Activated CD4-positive, alpha-beta T cell treated with anti-CD3 and anti-CD28 coated beads, Interleukin-2, amount 10 ng/mL, durations not matched to agents 24 days and 14 days (primary cell): ENCODE results near the gene BCAM. TPM values are rescaled to one million over a fixed set of nuclear protein-coding genes. Genes with fewer than 3 reads are reported as not detected.
"Not testable (repeated sequence)": the region's sequence is repeated elsewhere in the genome, so short reads cannot be mapped to it uniquely, and the experiment has no call there.

Source experiments
- DNase-seq: peaks from one replicate; pipeline ENCODE4 v3.0.0; 2022
- H3K27ac Mint-ChIP-seq: one replicate; pipeline ENCODE4 v1.8.0; 2022; ENCODE audit warnings: mild to moderate bottlenecking, mixed read lengths
- H3K27me3 Mint-ChIP-seq: one replicate; pipeline ENCODE4 v1.8.0; 2022; ENCODE audit warnings: mixed read lengths
- H3K36me3 Mint-ChIP-seq: one replicate; pipeline ENCODE4 v1.8.0; 2022; ENCODE audit warnings: low read depth, mild to moderate bottlenecking, mixed read lengths
- H3K4me1 Mint-ChIP-seq: one replicate; pipeline ENCODE4 v1.8.0; 2021; ENCODE audit warnings: mixed read lengths
- H3K4me3 Mint-ChIP-seq: one replicate; pipeline ENCODE4 v1.8.0; 2022; ENCODE audit warnings: mild to moderate bottlenecking, moderate library complexity, mixed read lengths
- H3K9me3 Mint-ChIP-seq: one replicate; pipeline ENCODE4 v1.8.0; 2021; ENCODE audit warnings: mixed read lengths
- intact Hi-C: fragments of 100-400 bp; cut with micrococcal nuclease; formaldehyde crosslinking; loops from one replicate; pipeline ENCODE4 v1.15.1; 2023
- total RNA-seq: library from RNA; stranded (reverse); gene quantifications from 2 replicates; pipeline ENCODE4 v1.2.3, GENCODE V29; 2022

BCAM gene
- total RNA-seq, 1 donor from 2014 or later = not detected

GRCh38 chr19:44781694-44782093 is 27.2 kb upstream of the BCAM start:
- H3K36me3 Mint-ChIP-seq, intact Hi-C loops, H3K9me3 Mint-ChIP-seq: not testable (repeated sequence)

GRCh38 chr19:44782729-44783128 is 26.2 kb upstream of the BCAM start:
- intact Hi-C loops = no loop called here
- no peaks in the 10 kb centered on the region for H3K36me3 Mint-ChIP-seq
- H3K4me1 Mint-ChIP-seq = peaks cover 6% of the 10 kb centered on the region
- H3K4me3 Mint-ChIP-seq = no peak overlapping the region
- DNase-seq = no peak
- H3K9me3 Mint-ChIP-seq = no peaks in the 10 kb centered on the region
- H3K27ac Mint-ChIP-seq = no peak overlapping the region
- peaks cover 4% of the 10 kb centered on the region for H3K27me3 Mint-ChIP-seq

More at GRCh38 chr19:44781694-44782093, 27.2 kb upstream of the BCAM start:
- not testable (repeated sequence) for DNase-seq, H3K4me1 Mint-ChIP-seq, H3K27me3 Mint-ChIP-seq, H3K27ac Mint-ChIP-seq, H3K4me3 Mint-ChIP-seq

GRCh38 chr19:44783545-44783944 is 25.4 kb upstream of the BCAM start:
- H3K36me3 Mint-ChIP-seq = no peaks in the 10 kb centered on the region
- DNase-seq = no peak
- peaks cover 4% of the 10 kb centered on the region for H3K27me3 Mint-ChIP-seq
- intact Hi-C loops = no loop called here
- H3K27ac Mint-ChIP-seq = no peak overlapping the region
- H3K9me3 Mint-ChIP-seq = no peaks in the 10 kb centered on the region
- H3K4me3 Mint-ChIP-seq = no peak overlapping the region
- H3K4me1 Mint-ChIP-seq = peaks cover 6% of the 10 kb centered on the region

- no peaks in the 10 kb centered on the region for H3K36me3 Mint-ChIP-seq
- intact Hi-C loops = no loop called here
- no peak overlapping the region for H3K27ac Mint-ChIP-seq
- H3K27me3 Mint-ChIP-seq = peaks cover 4% of the 10 kb centered on the region
- H3K4me3 Mint-ChIP-seq = no peak overlapping the region
- H3K4me1 Mint-ChIP-seq = peaks cover 6% of the 10 kb centered on the region
- no peak for DNase-seq
- H3K9me3 Mint-ChIP-seq = no peaks in the 10 kb centered on the region
These were observed 23.6 kb upstream of the BCAM start for GRCh38 chr19:44785271-44785670.

GRCh38 chr19:44785993-44786392 is 22.9 kb upstream of the BCAM start:
- H3K9me3 Mint-ChIP-seq = no peaks in the 10 kb centered on the region
- no peak overlapping the region for H3K4me3 Mint-ChIP-seq
- H3K36me3 Mint-ChIP-seq = no peaks in the 10 kb centered on the region
- peaks cover 4% of the 10 kb centered on the region for H3K27me3 Mint-ChIP-seq
- no peak overlapping the region for H3K27ac Mint-ChIP-seq
- peaks cover 6% of the 10 kb centered on the region for H3K4me1 Mint-ChIP-seq
- intact Hi-C loops = no loop called here
- no peak for DNase-seq

- intact Hi-C loops = no loop called here
- no peak for DNase-seq
- H3K9me3 Mint-ChIP-seq = no peaks in the 10 kb centered on the region
- peaks cover 4% of the 10 kb centered on the region for H3K27me3 Mint-ChIP-seq
- no peak overlapping the region for H3K4me3 Mint-ChIP-seq
- no peak overlapping the region for H3K27ac Mint-ChIP-seq
- H3K36me3 Mint-ChIP-seq = no peaks in the 10 kb centered on the region
- peaks cover 6% of the 10 kb centered on the region for H3K4me1 Mint-ChIP-seq
These were observed 19.9 kb upstream of the BCAM start for GRCh38 chr19:44788971-44789370.

GRCh38 chr19:44789943-44790483 is 18.9 kb upstream of the BCAM start:
- Mint-ChIP-seq H3K27ac (no peak overlapping the region), H3K4me1 (no peaks in the 10 kb centered on the region), H3K36me3 (no peaks in the 10 kb centered on the region), H3K27me3 (no peaks in the 10 kb centered on the region), H3K4me3 (no peak overlapping the region), H3K9me3 (no peaks in the 10 kb centered on the region)
- DNase-seq = no peak
- intact Hi-C loops = no loop called here

GRCh38 chr19:44792281-44792680 is 16.6 kb upstream of the BCAM start:
- DNase-seq = no peak
- H3K4me1 Mint-ChIP-seq = peaks cover 5% of the 10 kb centered on the region
- H3K36me3 Mint-ChIP-seq = no peaks in the 10 kb centered on the region
- H3K27ac Mint-ChIP-seq = no peak overlapping the region
- no peak overlapping the region for H3K4me3 Mint-ChIP-seq
- intact Hi-C loops = no loop called here
- no peaks in the 10 kb centered on the region for H3K27me3 Mint-ChIP-seq
- no peaks in the 10 kb centered on the region for H3K9me3 Mint-ChIP-seq

- intact Hi-C loops = no loop called here
- no peaks in the 10 kb centered on the region for H3K36me3 Mint-ChIP-seq
- DNase-seq = no peak
- peaks cover 8% of the 10 kb centered on the region for H3K4me1 Mint-ChIP-seq
- H3K4me3 Mint-ChIP-seq = no peak overlapping the region
- H3K27ac Mint-ChIP-seq = no peak overlapping the region
- H3K27me3 Mint-ChIP-seq = no peaks in the 10 kb centered on the region
- H3K9me3 Mint-ChIP-seq = no peaks in the 10 kb centered on the region
These were observed 14.3 kb upstream of the BCAM start for GRCh38 chr19:44794610-44795009.

- no peaks in the 10 kb centered on the region for H3K27me3 Mint-ChIP-seq
- H3K4me3 Mint-ChIP-seq = no peak overlapping the region
- no peaks in the 10 kb centered on the region for H3K36me3 Mint-ChIP-seq
- H3K27ac Mint-ChIP-seq = no peak overlapping the region
- H3K4me1 Mint-ChIP-seq = peaks cover 12% of the 10 kb centered on the region
- intact Hi-C loops = no loop called here
- H3K9me3 Mint-ChIP-seq = no peaks in the 10 kb centered on the region
- DNase-seq = no peak
These were observed 13.4 kb upstream of the BCAM start for GRCh38 chr19:44795398-44795987.

GRCh38 chr19:44796701-44797115 is 12.2 kb upstream of the BCAM start:
- H3K4me3 Mint-ChIP-seq = peak overlapping the region; percentile 27
- no peaks in the 10 kb centered on the region for H3K36me3 Mint-ChIP-seq
- H3K27ac Mint-ChIP-seq = peak overlapping the region; percentile 24
- H3K27me3 Mint-ChIP-seq = no peaks in the 10 kb centered on the region
- no peaks in the 10 kb centered on the region for H3K9me3 Mint-ChIP-seq
- intact Hi-C loops = no loop called here
- peak; percentile 59 for DNase-seq
- peaks cover 12% of the 10 kb centered on the region for H3K4me1 Mint-ChIP-seq

GRCh38 chr19:44799627-44800346 is 9.1 kb upstream of the BCAM start:
- no peaks in the 10 kb centered on the region for H3K36me3 Mint-ChIP-seq
- intact Hi-C loops = loop anchor here (1.0 to 5.0 kb wide), 2 partner anchors 46 to 153 kb away; no protein-coding TSS in a partner anchor
- H3K4me1 Mint-ChIP-seq = peaks cover 12% of the 10 kb centered on the region
- H3K27ac Mint-ChIP-seq = no peak overlapping the region
- no peak overlapping the region for H3K4me3 Mint-ChIP-seq
- no peaks in the 10 kb centered on the region for H3K27me3 Mint-ChIP-seq
- no peaks in the 10 kb centered on the region for H3K9me3 Mint-ChIP-seq
- DNase-seq = no peak

GRCh38 chr19:44800461-44800860 is 8.4 kb upstream of the BCAM start:
- intact Hi-C loops = loop anchor here (1.0 to 5.0 kb wide), 2 partner anchors 45 to 152 kb away; no protein-coding TSS in a partner anchor
- Mint-ChIP-seq H3K4me3 (no peak overlapping the region), H3K27me3 (no peaks in the 10 kb centered on the region), H3K36me3 (no peaks in the 10 kb centered on the region), H3K4me1 (peaks cover 12% of the 10 kb centered on the region), H3K27ac (no peak overlapping the region), H3K9me3 (no peaks in the 10 kb centered on the region)
- DNase-seq = peak; percentile 96
